ENCODE data around the gene KIAA0040.
"Not testable (repeated sequence)": the region's sequence is repeated elsewhere in the genome, so short reads cannot be mapped to it uniquely, and the experiment has no call there.

The KIAA0040 gene

DNA sequence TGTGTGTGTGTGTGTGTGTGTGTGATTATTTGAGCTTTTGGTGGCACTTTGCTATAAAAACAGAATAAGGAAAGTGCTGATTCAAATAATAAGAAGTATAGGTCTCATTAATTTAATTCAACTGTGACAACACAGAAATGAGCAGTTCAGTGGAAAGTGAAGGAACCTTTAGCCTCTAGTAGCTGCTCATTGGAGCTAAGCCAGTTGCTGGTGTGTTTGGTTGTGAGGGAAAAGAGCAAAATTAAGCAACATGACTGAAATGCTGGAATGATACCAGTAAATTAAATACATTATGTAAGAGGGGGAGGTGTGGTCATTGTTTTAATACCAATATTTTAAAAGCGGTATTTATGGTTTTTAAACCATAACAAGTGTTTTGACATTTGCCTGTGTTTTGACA is 55.2 kb downstream of the KIAA0040 start:
- no peak for DNase-seq (ENCODE audit: low read depth in 2 of 2)

DNA sequence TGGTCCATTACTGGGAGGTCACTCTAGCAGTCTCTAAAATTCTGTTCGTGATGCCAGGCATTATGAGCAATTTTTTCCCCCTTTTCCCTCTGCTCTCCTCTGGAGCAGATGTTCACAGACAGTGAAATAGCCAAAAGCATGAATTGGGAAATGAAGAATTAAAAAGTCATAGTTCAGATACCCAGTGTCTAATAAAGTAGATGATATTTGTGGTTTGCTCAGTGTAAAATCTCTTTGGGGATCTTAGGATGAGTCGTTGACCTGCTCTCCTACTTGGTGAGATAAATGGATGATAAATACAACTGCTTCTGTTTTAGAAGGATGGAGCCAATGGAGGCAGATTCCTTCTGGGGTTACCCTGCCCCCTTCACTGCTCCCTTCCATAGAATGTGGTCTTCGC is 56.3 kb downstream of the KIAA0040 start:
- DNase-seq (ENCODE audit: low read depth in 2 of 2) = no peak

DNA sequence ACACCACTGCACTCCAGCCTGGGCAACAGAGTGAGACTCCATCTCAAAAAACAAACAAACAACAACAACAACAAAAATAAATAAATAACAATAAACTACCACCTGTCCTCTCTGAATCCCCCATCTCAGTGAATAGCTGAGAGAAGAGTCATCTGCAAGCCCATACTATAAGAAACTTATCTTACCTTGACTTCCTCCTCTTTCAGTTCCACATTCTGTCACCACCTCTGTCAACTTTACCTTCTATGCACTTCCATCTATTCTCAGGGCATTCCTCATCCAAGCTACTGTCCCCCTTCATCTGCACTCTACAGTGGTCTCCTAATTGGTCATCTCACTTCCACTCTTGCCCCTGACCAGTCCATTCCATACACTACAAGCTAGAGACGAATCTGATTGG is 58.1 kb downstream of the KIAA0040 start:
- no peak for DNase-seq (ENCODE audit: low read depth in 2 of 2)

DNA sequence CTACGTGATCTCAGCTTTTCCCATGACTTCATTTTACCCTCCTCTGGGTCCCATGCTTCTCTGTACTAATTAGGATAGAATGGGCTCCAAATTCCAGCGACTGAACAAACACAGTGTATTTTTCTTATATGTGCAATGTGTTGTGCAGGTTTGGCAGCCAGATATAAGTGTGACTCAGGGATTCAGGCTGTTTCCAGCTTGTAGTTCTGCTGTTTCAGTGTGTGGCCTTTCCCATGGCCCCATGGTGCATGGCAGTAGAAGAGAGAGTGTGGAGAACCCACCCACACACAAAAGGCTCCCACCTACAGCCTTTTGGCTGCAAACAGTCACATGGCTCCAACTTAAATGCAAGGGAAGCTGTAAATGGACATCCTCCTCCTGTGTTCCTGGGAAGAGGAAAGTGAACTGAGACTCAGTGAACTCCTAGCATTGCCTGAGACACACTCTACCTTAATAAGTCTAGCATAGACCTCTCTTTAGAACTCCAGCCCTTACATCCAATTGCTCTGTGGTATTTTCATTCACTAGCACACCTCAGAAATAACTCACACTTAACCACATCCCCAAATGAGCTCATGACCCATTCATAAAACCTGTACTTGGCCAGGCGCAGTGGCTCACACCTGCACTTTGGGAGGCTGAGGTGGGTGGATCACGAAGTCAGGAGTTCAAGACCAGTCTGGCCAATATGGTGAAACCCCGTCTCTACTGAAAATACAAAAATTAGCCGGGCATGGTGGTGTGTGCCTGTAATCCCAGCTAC is 58.7 kb downstream of the KIAA0040 start:
- no peak for DNase-seq (ENCODE audit: low read depth in 2 of 2)

DNA sequence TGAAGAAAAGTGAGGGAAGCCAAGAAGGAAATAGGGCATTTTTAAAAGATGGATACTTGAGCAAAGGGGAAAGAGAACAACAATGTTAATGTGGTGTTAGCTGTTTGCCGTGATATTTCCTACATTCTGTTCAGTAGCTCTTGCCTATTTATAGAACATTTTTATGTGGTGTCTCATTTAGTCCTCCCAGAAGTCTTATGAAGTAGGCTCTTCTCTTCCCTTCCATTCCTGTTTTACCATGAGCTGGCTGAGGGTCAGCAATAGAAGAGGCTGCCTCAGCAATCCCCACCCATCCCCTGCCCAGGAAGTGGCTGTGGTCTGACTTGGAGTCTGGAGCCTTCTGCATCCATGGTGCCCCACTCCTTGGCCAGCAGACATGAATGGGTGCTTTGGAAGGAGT is 60.1 kb downstream of the KIAA0040 start:
- no peak for DNase-seq (ENCODE audit: low read depth in 2 of 2)

DNA sequence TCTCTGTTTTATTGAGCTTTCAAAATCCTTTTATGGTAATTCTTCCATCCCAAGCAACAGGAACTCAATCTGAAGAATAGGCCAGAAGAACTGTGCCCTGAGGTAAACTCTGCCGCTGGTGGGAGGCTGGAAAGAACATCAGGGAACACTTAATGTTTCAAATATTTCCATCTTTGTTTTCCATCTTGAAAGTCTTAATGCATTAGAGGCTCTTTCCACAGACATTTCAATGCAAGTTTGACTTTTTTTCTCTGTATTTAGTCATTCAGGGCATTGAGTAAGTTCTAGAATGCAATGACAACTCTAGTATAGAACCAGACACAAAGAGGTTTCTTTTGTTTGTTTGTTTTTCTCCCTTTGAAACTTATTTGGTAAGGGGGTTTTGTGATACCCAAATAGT is 61.5 kb downstream of the KIAA0040 start:
- no peak for DNase-seq (ENCODE audit: low read depth in 2 of 2)

DNA sequence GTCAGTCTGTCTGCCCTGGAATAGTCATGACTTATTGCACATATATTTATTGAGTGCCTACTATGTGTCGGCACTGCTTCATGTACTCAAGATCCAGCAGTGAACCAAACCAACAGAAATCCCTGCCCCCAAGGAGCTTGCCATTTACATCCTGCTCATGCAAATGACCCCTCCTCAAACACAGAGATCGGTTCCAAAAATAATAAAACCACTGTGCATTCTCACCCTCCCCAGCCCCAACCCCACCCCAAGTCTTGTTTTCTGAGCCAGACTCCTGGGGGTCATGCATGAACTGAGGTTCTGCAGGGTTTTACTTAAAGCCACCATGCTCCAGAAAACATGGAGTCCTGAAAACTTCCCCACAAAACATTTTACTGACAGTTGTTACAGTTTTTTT is 61.9 kb downstream of the KIAA0040 start:
- DNase-seq (ENCODE audit: low read depth in 2 of 2) = no peak

DNA sequence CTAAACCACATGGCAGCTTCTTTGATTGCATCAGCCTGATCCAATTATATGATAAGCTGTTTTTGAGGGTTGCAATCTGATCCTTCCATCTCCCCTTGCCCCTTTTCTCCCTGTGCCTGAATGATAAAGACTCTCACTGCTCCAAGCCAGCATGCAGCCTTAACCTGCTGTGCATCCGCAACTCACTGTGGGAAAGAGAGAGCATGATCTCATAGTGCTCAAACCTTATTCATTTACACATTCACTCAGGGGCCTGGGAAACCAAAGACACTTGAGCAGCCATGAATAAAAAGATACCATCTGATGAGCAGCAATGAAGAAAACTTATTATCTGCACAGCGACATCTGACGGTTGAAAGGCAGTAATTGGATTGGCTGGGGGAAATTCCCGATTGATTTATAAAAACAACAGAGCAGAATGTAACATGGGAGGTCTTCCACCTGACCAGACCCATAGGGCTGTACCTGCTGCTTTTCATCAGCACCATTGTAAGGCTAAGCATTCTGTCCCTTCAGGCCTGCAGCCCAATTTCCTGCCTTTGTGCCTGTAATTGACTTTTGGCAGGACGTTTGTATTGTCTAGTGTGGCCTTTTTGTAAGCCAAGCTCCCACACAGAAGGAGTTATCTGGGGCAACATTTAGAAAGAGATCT is 62.5 kb downstream of the KIAA0040 start:
- DNase-seq (ENCODE audit: low read depth in 2 of 2) = no peak

DNA sequence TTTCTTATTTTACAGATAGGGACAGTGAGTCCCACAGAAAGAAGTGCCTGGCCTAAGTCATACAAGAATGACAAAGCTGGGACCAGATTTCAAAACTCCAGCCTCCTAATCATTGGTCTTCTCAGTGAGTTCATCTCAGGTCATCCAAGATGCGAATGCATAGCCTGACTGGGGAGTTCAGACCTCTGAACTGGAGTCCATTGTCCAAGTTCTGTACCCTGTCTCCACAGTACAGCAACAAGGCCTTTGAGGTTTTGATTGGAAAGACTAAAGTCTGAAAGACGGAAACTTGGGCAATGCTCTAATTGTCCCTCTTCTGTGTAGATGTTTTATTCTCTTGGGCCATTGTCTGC is 63.0 kb downstream of the KIAA0040 start:
- no peak for DNase-seq (ENCODE audit: low read depth in 2 of 2)

DNA sequence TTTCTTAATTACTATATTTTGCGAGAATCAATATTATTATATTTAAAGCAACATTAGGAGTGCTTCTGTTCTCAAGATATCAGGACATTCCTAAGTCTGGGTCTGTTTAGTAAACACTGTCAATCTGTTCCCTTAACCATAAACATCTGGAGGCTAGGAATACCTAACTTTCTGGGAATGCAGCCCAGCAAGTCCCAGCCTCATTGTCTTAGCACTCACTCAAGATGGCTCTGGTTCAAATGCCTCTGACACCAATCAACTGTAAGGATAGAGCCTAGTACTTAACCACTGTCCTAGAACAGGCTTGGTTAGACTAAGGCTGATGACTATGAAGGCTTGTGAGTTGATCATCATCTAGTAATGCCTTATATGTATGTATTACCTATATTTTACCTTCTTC is 63.4 kb downstream of the KIAA0040 start:
- no peak for DNase-seq (ENCODE audit: low read depth in 2 of 2)

DNA sequence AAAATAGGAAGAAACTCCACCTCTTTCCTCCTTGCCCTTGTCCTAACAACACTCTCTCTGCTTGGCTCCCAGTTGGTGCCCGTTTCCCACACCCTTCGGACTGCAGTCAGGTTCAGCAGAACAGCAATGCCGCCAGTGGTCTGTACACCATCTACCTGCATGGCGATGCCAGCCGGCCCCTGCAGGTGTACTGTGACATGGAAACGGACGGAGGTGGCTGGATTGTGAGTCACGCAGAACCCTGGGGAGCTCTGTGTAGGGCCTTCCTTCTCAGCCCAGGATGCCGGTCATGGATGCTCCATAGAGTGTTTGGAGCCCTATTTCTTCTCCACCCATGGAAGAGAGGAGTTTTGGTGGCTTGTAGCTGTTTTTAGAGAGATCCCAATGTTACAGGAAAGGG is 64.1 kb downstream of the KIAA0040 start:
- no peak for DNase-seq (ENCODE audit: low read depth in 2 of 2)

DNA sequence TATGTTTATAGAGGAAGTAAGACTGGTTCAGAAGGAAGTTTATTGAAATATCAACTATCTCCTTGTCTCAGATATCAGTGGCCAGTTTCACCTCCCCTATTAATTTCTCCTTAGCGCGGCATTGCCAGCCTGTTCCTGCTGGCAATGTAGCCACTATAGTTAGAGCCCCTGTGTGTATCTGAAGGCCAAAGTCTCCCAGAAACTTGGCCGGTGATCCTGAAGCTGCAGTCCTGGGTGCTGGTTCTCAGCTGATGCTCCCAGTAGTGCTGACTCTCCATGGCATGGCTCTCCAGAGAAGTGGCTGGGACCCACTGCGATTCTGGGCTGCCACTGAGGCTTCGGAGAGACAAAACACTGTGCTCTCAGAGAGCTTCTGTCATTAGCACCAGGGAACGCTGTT is 65.0 kb downstream of the KIAA0040 start:
- no peak for DNase-seq (ENCODE audit: low read depth in 2 of 2)

DNA sequence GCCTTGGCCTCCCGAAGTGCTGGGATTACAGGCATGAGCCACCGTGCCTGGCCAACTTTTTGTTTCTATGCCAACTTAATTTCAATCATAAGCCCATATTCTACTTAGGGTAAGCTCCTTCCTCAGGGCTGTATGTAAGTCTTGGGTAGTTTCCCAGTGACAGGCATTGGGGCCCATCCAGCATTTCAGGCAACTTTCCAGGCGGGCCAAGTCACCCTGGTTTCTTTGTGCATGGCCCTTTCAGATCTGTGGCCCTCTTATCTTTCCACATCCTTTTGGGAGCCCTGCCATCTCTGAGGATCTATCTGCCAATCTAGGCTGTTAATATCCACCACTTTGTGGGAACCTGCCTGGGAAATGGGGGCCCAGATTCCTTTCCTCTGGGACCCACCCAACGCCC is 66.2 kb downstream of the KIAA0040 start:
- DNase-seq (ENCODE audit: low read depth in 2 of 2) = no peak

DNA sequence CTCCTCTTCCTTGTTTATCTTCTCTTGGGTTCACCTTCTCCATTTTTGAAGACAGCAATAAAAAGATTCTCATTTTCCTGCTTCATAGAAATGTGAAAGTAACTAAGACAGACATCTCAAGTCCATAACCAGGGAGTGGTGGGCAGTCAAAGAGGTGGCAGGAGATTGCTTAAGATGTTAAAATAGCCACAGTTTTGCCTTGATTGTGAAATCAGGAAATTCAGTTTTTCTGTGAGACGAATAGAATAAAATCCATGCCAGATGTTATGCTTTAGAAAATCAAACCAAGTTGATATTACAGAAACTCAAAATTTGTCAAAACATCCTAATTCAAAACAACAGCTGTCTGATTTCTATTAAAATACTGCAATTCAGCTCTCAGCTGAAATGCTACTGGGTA is 67.7 kb downstream of the KIAA0040 start:
- DNase-seq (ENCODE audit: low read depth in 2 of 2) = no peak

DNA sequence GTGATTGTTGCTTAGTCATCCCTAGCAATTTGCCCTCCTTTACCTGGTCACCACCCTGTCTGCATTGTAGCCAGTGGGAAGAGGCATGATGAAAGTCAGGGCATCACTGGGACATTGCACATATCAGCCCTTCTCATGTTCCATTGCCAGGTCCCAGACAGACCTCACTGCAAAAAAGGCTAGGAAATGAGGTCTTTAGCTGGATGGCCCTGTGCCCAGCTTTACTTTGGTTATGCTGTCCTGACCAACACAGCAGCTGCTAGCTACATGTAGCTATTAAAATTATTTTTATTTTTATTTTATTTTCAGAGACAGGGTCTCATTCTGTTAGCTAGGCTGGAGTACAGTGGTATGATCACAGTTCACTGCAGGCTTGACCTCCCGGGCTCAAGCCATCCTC is 72.1 kb downstream of the KIAA0040 start:
- DNase-seq (ENCODE audit: low read depth in 2 of 2) = no peak

DNA sequence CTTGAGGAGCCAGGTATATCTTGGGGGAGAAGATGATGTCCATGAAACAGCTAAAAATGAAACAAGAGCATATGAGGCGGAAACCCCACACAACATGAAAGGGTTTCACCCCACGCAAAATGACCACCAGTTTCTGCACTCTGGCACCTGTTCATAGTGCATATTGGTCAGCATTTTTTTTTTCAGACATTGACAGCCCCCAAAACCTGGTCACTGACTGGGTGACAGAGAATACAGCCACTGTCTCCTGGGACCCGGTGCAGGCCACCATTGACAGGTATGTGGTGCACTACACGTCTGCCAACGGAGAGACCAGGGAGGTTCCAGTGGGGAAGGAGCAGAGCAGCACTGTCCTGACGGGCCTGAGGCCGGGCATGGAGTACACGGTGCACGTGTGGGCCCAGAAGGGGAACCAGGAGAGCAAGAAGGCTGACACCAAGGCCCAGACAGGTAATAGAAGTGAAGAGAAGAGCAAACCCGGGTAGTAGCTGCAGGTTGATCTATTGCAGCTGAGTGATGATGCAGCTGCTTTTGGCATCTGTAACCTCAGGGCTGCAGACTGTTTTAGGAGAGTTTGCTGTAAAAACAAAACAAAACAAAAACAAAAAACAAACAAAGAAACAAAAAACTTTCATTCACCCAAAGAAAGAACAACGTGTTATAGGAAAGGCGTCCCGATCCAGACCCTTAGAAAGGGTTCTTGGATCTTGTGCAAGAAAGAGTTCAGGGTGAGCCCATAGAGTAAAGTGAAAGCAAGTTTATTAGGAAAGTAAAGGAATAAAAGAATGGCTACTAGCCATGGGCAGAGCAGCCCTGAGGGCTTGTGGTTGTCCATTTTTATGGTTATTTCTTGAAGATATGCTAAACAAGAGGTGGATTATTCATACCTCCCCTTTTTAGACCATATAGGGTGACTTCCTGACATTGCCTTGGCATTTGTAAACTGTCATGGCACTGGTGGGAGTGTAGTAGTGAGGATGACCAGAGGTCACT is 73.9 kb downstream of the KIAA0040 start:
- no peak for DNase-seq (ENCODE audit: low read depth in 2 of 2)

DNA sequence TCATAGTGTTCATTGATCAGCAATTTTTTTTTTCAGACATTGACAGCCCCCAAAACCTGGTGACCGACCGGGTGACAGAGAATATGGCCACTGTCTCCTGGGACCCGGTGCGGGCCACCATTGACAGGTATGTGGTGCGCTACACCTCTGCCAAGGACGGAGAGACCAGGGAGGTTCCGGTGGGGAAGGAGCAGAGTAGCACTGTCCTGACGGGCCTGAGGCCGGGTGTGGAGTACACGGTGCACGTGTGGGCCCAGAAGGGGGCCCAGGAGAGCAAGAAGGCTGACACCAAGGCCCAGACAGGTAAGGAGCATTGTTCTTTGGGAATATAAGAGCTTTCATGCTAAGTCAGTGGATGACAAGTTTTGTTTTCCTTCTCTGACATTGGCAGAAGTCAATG is 75.7 kb downstream of the KIAA0040 start:
- DNase-seq (ENCODE audit: low read depth in 2 of 2) = no peak

DNA sequence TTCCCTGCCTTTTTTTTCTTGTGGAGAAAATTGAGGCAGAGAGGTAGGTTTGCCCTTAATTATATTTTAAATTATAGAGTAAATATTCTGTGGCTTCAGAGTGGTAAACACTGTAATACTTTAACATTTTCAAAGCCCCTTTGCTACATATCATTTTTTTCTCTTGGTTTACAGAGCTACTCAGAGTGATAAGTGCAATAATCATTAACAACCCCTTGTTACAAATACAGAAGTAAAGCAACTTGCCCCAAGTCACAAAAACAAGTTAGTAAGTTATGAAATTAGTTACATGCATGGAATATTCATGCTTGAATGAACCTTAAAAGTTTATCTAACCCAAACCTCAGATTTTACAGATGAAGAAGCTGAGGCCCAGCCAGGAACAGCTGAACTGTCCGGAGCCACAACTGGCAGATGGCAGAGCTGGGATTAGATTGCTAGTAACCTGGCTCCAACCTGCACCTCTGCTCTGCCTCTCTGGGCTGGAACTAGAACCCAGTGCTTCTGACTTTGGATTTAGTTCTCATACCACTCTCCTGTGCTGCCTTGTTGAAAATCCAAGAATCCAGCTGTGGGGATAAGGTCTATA is 76.3 kb downstream of the KIAA0040 start:
- DNase-seq (ENCODE audit: low read depth in 2 of 2) = no peak

DNA sequence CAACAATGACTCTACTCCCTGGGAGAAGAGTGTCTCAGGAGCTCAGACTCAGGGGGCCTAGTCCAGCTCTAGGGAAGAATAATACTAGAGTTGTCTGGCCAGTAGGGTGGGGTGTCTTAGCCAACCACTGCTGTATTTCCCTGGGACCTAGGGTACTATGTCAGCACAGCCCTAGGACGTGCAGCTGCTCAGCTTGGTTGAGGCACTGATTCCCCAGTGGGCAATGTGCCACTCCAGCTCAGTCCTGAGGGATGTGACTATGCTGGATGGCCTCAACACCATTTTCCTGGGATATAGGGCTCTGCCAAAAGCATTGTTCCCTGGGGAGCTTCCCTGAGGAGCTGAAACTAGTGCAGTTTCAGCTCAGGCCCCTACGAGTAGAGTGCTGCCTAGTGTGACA is 77.6 kb downstream of the KIAA0040 start:
- no peak for DNase-seq (ENCODE audit: low read depth in 2 of 2)

DNA sequence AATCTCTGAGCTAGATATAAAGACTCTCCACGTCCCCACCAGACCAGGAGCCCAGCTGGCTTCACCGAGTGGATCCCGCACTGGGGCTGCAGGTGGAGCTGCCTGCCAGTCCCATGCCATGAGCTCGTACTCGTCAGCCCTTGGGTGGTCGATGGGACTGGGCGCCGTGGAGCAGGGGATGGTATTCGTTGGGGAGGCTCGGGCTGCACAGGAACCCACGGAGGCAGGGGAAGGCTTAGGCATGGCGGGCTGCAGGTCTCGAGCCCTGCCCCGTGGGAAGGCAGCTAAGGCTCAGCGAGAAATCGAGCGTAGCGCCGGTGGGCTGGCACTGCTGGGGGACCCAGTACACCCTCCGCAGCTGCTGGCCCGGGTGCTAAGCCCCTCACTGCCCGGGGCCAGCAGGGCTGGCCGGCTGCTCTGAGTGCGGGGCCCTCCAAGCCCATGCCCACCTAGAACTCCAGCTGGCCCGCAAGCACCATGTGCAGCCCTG is 84.2 kb downstream of the KIAA0040 start:
- not testable (repeated sequence) for DNase-seq (ENCODE audit: low read depth in 2 of 2)

Measured in stimulated activated CD8-positive, alpha-beta memory T cell treated with anti-CD3 and anti-CD28 coated beads, Interleukin-2, amount 100 ng/mL, for 48 hours (primary cell).